HEK293T (cell line): ENCODE data around the gene CYB5R4.

ENCODE experiments used
- BHLHE40 ChIP-seq: fragments of 450-650 bp; IDR thresholded peaks from 2 replicates; pipeline ENCODE4 v1.6.1; 2016; ENCODE audit warnings: mild to moderate bottlenecking, moderate library complexity, borderline replicate concordance
- CTBP1 ChIP-seq: fragments of 450-650 bp; IDR thresholded peaks from 2 replicates; pipeline ENCODE4 v1.6.1; 2016; ENCODE audit warnings: borderline replicate concordance
- FOXA1 ChIP-seq: fragments of 450-650 bp; IDR thresholded peaks from 2 replicates; pipeline ENCODE4 v1.6.1; 2016; ENCODE audit warnings: mild to moderate bottlenecking
- FOXK2 ChIP-seq: fragments of 450-650 bp; IDR thresholded peaks from 2 replicates; pipeline ENCODE4 v1.6.1; 2016; ENCODE audit warnings: mild to moderate bottlenecking
- PKNOX1 ChIP-seq: fragments of 450-650 bp; IDR thresholded peaks from 2 replicates; pipeline ENCODE4 v1.6.1; 2016
- SUZ12 ChIP-seq: fragments of 450-650 bp; IDR thresholded peaks from 2 replicates; pipeline ENCODE4 v1.6.1; 2016; ENCODE audit warnings: mild to moderate bottlenecking
- ZNF384 ChIP-seq: fragments of 450-650 bp; IDR thresholded peaks from 2 replicates; pipeline ENCODE4 v1.6.1; 2016

GRCh38 chr6:83860359-83860755 is 868 bp downstream of the CYB5R4 start:
- no peak for TF ChIP-seq ZNF384
- no peak for TF ChIP-seq SUZ12
- TF ChIP-seq BHLHE40: no peak
- TF ChIP-seq FOXA1: no peak
- TF ChIP-seq PKNOX1: no peak
- TF ChIP-seq CTBP1: no peak
- no peak for TF ChIP-seq FOXK2
